Forelimb muscle (tissue), 1 donor: ENCODE data around the gene ARPC2. TPM values are rescaled to one million over a fixed set of nuclear protein-coding genes. Genes with fewer than 3 reads are reported as not detected.
"Not testable (repeated sequence)": the region's sequence is repeated elsewhere in the genome, so short reads cannot be mapped to it uniquely, and the experiment has no call there.

Source experiments
- DNase-seq: peaks from one replicate; pipeline ENCODE4 v3.0.0-alpha.2; 2013; ENCODE audit warnings: low read depth
- polyA plus RNA-seq: library from polyadenylated mRNA; unstranded; fragments of 120-200 nt; gene quantifications from one replicate; pipeline ENCODE4 v1.2.1, GENCODE V29; 2013; ENCODE audit not compliant: insufficient read length

ARPC2 gene
- 205 TPM for polyA plus RNA-seq

DNA sequence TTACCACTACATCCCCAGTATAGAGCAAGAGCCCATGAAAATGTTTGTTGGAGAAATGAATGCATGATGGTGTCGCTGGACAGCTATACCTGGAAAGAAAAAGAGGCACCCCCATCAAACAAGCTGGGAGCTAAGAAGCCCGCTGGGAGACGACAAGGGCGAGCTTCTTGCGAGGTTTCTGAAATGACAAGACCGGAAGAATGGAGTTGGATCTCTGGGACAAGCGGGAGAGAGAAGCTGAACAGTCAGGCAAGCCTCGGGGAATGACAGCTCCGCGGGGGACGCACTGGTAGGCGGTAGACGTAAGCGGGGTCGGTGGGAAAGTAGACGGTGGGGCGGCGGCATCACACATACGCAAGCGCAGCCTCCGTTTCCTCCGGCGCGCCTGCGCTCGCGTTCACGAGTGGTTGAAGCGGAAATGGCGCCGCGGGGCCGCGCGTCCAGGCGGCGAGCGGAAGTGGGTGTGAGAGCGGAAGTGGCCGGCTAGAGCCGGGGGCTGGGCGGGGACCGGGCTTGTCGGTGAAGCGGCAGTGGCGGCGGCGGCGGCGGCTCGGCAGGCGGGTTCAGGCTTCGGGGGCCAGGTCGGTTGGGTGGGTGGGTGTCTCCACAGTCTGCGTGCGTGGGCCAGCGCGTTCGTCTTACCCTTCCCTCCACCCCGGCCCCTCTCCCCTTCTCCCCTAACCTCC, at the start of gene ARPC2:
Gene ARPC2, plus strand, starts transcription at position 516 of the 686 bp plus-strand sequence. CDS start 282 bp downstream, outside the sequence.
- DNase-seq = peak; percentile 92

DNA sequence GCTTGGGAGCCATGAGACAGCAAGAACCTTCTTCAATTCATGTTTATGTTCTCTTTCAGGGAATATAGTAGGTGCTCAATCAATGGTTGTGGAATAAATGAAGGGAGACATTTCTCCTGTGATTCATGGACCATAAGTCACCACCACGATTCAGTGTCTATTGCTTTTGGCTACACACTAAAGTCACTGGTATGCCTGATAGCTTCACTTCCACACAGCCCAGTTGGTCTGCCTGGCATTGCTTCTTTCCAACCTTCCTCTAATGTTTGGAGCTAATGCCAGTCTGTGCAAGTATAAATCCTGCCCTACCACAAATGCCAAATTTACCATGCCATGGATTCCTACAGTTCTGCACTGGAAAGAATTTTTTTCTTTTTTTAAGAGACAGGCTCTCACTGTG, 49.0 kb upstream of the ARPC2 start:
- DNase-seq = no peak

DNA sequence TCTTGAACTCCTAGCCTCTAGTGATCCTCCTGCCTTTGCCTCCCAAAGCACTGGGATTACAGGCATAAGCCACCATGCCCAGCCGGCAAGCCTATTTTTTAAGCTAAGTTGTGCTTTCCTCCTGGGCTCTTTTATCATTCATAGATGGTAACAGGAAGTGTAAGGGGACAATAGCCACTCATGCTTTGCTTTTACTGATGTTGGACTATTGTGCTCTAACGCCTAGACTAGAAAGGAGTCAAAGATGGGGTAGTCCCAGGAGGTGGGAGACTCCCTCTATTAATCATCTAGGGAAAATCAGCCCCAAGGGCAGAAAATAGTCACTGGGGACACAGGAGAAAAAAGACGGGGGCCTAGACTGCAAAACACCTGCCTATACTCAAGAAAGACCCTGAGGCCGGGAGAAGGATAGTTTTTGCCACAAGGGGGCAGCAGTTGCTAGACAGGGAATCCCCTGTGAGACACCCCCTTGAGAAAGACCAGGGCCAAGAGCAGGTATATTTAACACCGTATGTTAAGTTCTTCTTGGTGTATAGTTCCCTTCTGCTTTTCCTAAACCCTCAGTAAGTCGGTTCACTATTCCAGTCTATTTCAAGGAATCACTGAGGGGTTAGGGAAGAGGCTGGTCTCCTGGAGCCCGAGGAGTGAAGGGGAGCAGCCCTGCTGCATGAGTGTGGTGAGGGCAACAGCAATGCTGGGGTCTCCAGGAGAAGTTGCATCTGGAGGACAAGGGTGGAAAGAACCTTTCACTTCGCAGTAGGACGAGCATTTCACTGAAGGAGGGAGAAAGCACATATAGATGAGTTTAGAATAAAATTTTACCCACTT, 48.1 kb upstream of the ARPC2 start:
- no peak for DNase-seq

DNA sequence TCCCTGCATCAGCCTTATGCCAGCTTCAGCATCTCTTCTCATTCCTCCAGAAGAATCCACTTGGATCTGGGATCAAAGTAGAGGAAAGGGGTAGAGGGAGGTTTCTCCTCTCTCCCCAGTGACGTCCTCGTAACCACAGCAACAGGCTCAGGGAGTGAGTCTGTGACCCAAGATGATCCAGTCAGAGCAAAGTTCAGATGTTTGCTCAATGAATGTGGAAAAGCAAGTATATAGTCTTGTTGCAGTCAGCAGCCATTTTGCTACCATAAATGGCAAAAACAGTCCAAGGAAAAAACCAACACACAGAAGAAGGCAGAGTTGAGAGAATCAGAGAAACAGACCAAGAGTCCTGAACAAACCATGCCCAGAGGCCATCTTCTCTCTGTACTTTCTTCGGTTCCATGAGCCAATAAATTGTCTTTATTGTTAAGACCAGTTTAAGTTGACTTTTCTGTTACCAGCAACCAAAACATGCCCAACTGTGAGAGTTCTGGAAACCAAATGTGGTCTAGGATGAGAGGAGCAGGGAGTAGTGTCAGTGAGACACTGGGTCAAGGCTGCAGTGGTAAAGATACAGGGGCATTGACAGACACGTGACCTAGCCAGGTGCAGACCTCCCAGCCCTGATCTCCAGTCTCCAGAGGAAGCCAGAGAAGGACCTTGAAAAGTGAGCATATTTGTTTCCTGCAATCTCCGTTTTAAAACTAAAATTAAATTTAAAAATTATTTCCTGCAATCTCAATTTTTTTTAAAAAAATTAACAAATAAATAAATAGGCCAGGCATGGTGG, 47.0 kb upstream of the ARPC2 start:
- no peak for DNase-seq

DNA sequence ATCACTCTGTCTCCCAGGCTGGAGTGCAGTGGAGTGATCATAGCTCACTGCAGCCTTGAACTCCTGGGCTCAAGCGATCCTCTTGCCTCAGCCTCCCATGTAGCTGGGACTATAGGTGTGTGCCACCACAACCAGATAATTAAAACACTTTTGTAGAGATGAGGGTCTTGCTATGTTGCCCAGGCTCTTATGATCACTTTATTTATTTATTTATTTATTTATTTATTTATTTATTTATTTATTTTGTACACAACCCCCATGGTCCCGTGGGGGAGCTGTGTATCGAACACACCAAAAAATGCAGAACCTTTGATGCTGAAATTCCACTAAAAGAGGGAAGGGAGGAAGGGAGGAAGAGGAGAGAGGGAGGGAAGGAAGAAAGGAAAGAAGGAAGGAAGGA, 45.2 kb upstream of the ARPC2 start:
- not testable (repeated sequence) for DNase-seq

DNA sequence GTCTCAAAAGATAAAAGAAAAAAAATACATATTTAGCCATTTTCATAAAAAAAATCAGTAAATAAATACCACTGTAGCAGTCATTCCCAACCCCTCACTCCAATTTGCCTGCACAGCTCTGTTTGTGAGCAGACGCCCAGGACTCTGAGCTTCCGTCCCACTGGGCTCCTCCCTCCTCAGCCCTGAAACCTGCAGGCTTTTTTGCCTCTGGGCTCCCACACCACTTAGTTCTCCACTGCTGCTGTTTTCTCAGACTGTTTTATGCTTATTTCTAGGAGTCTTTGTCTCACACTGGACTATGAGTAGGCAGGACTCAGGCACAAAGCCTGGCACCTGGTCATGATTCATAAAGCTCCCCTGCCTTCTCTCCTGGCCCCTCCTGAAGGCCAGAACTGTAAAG, 44.1 kb upstream of the ARPC2 start:
- DNase-seq = no peak

DNA sequence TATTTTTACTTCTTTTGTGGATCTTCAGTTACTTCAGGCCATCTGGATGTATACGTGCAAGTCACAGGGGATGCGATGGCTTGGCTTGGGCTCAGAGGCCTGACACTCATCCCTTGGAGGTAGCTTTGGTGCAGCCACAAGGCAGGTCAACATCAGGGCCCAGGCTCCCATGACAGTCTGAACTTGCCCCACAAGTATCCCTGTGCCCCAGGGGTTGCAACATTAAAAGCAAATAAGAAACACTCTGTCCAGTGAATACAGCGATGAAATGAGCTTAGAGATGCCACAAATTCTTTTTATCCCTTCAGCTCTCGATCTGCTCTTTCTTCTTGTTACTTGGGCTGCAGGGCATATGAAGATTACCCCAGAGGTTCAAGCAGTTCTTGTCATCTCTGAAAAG, 37.2 kb upstream of the ARPC2 start:
- DNase-seq = no peak

DNA sequence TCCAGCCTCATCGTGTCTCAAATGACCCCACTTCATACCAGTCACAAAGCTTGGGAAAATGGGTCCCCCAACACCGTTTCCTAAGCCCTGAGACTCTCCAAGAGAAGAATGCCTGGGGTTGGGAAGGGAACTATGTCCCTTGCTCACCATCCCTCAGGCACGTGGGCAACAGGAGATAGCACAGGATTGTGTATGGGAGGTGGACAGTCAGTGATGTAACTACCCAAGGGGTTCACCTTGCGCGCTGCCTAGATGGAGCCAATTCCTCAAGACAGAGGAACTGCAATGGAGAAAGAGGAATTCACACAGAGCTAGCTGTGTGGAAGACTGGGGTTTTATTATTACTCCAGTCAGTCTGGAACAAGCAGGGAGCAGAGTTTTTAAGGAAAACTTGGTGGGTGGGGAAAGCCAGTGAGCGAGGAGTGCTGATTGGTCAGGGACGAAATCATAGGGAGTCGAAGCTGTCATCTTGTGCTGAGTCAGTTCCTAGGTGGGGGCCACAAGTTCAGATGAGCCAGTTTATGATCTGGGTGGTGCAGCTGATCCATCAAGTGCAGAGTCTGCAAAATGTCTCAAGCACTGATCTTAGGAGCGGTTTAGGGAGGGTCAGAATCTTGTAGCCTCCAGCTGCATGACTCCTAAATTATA, 36.4 kb upstream of the ARPC2 start:
- no peak for DNase-seq

DNA sequence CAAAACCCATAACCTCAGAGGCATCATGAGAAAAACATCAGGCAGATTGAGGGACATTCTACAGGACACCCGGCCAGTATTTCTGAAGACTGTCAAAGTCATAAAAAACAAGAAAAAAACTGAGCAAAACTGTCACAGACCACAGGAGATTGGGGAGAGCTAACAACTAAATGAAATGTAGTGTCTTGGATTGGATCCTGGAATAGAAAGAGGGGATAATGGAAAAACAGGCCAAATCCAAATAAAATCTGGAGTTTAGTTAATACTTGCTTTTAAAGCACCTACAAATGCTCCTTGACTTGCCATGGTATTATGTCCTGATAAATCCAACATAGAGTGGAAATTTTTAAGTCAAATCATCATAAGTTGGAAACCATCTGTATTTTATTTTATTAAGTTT, 32.7 kb upstream of the ARPC2 start:
- DNase-seq = no peak

DNA sequence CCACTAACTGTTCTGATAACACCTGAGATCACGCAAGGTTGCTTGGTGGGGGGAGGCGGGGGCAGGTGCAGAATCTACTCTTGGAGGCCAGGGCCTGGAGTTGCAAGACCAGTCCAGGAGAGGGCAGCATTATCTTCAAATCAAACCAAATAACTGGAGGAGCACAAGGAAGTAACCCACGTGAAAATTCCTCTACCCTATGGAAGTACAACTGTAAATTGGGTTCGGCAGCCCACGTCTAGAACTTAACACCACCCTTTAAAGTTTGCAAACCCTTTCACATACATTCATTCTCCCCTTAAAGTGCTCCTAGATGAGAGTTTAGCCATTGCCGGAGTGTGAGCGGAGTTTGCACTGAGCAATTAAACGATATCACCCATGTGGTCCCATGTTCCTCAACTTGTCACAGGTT, 30.6 kb upstream of the ARPC2 start:
- no peak for DNase-seq

DNA sequence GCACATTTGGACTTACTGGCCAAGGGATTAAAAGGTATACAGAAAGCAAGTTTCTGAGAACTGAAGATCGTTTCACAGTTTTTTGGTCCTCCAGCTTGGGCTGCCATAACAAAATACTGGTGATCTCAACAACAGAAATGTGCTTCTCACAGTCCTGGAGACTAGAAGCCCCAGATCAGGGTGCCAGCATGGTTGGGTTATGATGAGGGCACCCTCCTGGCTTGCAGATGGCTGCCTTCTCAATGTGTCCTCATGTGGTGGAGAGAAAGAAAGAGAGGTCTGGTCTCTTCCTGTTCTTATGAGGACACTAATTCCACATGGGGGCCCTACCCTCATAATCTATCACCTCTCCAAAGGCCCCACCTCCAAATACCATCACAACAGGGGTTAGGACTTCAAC, 30.1 kb upstream of the ARPC2 start:
- no peak for DNase-seq

DNA sequence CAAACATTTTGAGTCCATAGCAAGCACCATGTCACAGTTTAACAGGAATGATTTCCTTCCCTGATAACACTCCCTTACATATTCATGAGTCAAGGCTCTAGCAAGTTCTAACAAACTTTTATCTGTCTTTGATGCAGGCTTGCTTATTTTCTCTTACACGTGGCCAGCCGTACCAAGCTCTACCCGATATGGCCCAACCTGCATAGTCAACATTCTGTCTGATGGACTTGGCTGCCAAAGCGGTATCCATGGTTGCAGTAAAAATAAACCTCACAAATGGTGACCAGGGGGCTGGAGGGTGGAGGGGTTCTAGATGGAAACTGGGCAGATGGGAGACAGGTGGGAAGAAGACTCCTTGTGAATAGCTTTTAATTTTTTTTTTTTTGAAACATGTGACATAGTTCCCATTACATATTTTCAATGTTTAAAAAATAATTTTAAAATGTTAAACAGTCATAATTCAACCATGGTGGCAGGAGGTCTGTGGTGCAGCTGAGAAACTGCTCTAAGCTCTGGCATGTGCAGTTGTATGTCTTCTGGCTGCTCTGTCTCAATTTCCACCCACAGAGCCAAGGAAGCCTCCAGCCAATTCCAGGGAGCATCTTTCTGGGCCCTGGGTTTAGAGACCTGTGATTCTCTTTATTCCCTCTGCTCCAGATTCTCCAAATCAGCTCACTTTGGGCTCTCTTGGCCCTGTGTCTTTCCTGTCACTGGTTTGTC, 29.5 kb upstream of the ARPC2 start:
- DNase-seq = no peak

DNA sequence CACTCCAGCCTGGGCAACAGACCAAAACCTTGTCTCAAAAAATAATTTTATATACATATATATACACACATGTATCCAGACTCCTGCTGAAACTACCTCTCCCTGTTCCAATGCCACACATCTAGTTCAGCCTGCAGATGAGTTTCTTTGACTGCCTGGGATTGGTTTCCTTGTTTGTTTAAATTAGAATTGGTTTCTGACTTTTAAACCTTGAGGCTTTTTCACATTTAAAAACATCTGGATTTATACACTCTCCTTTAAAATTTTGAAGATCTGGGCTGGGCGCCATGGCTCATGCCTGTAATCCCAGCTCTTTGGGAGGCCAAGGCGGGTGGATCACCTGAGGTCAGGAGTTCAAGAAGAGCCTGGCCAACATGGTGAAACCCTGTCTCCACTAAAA, 28.5 kb upstream of the ARPC2 start:
- no peak for DNase-seq

DNA sequence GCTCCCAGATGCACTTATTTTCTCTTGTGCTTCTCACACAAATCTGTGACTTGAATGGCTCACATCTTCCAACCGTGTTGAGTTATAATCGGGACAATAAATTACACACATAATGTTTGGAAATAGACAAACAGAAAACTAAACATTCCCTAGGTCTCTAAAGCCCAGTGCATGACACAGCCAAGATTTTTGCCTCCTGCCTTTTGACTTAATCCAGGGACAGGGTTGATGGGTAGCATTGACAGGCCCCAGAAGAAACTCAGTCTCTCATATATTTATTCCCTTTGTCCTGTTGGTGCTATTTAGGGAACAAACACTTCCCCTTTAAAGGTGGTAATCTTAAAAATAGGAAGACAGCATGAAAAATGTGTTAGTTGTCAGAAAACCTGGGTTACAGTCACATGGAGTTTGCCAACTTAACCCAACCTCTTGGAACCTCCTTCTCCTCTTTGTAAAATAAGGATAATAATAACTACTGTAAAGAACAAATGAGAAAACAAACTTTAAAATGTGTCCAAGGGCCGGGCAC, 24.0 kb upstream of the ARPC2 start:
- no peak for DNase-seq

DNA sequence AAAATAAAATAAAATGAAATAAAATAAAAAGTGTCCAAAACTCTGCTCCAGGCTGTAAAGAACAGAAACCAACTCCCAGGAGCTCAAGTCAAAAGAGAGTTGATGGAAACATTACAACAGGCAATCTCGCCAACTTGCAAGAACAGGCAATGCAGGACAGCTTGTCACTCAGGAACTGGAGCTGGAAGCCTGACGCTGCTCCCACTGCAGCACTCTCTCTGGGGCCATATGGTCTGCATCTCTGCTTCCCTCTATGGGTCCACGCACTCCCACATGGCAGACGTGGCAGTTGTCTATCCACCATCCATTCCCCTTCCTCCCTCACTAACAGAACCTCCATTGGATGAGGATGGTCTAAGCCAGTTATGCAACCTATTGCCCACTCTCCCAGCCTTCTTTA, 23.3 kb upstream of the ARPC2 start:
- DNase-seq = no peak

DNA sequence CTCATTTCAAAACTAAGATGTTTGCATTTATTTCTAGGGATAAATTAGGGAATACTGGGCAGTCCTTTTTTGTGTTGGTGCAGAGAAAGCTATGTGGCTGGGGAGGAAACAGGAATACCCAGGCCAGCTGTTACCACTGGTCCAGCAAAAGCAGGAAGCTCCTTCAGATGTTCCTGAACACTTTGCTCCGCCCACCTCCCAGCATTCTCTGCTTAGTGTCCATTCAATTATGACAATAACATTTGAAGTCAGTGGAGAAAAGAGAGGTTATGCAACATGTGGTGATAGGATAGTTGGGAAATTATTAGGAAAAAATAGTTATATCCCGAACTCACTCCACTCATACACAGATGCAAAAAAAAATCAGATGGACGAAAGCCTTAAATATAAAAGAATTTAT, 22.1 kb upstream of the ARPC2 start:
- no peak for DNase-seq

DNA sequence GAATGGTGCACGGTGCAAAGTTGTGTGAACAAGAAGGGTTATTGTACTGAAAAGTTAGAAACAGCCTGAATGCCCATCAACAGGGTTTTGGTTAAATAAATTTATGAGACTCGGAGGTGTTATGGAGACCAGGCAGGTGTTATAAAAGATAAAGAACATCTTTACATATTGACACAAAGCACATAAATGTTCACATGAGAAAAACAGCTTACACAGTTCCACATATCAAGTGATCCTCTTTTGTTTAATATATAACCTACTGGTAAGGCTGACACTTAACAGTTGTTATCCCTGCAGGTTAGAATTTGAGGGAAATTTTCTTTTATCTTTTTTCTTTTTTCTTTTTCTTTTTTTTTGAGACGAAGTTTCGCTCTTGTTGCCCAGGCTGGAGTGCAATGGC, 20.0 kb upstream of the ARPC2 start:
- DNase-seq = no peak

DNA sequence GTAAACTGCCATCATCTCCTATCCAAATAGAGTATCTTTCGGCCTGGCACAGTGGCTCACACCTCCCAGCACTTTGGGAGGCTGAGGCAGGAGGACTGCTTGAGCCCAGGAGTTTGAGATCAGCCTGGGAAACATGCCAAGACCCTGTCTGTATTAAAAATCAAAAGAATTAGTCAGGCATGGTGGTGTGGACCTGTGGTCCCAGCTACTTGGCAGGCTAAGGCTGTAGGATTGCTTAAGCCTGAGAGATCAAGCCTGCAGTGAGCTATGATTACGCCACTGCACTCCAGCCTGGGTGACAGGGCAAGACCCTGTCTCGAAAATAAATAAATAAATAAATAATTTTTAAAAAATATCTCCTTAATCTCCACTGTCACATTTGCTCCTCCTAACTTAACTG, 14.7 kb upstream of the ARPC2 start:
- no peak for DNase-seq

DNA sequence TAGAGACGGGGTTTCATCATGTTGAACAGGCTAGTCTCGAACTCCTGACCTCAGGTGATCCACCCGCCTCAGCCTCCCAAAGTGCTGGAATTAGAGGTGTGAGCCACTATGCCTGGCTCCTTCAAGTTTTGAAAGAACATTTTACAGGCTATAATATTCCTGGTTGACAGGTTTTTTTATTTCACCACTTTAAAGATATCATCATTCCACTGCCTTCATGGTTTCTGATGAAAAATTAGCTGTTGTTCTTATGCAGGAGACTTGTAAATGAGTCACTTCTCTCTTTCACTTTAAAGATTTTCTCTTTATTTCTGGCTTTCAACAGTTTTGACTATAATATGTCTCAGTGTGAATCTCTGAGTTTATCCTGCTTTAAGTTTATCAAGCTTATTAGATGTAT, 7.9 kb upstream of the ARPC2 start:
- no peak for DNase-seq

DNA sequence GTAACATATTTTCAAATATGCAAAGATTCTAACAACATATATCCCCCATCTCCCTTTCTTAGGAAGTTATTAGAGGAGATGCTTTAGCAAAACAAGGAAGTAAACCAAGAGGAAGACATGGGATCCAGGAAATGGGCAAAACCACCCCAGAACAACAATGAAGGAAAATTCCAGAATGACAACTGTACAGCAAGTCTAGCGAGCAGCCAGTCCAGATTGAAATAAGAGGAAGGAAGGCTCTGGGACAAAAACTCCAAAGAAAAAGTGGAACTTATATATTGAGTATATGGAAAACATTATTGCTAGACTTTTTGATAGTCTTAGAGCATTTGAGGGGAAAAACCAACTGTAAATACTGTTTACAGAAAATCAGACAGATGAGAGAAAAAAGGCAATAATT, 2.9 kb upstream of the ARPC2 start:
- DNase-seq = no peak

DNA sequence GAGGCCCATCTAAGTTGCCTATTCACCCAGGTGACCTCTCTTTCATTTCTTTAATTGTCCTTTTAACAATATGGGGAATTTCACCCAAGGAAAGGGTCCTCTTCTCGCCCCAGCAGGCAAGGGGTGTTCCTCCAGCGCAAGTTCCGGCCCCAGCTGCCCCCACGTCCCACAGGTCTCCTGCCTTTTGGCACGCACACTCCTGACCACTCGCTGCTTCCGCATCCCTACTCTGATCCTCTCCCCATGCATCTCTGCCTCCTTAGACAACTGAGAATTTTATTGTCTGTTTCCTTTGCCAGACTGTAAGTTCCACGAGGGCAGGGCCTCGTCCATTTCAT, 684 bp upstream of the ARPC2 start:
- no peak for DNase-seq
